Measurements from ENCODE around the gene SLC7A6.

SLC7A6 gene

DNA sequence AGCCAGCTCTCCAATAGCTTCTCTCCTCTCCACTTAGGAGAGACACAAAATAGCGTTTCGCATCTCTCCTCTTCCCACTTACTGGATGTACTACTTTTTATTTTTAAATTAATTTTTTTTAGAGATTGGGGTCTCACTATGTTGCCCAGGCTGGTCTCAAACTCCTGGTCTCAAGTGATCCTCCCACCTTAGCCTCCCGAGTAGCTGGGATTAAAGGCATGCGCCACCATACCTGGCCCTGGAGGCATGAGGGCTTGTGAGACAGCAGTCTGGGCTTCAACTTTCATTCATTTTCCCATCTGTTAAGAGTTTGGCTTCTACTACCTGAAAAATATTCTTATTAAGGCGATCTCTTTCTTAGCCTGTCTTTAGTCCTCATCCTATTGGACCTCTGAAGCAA lies 28.1 kb downstream of the SLC7A6 start:
- TF ChIP-seq CTCF (IDR thresholded peaks at IDR 0.05; ENCODE audit: insufficient read depth, low read depth, low read length, missing control alignments) = no peak
- no peak overlapping the region for H3K4me3 ChIP-seq (ENCODE audit: low read depth, low read length)
- DNase-seq (ENCODE audit: low read depth) = no peak

DNA sequence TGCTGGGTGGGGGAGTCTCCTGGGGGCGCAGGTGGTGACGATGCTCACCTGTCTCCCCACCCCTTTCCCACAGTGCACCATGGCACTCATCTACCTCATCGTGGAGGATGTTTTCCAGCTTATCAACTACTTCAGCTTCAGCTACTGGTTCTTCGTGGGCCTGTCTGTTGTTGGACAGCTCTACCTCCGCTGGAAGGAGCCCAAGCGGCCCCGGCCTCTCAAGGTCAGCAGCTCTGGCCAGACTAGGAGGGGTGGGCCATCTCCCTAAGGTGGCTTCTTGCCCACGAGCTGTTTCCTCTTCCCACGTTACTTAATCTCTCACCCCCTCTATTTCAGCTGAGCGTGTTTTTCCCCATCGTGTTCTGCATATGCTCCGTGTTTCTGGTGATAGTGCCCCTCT lies 32.0 kb downstream of the SLC7A6 start:
- no peak for DNase-seq (ENCODE audit: low read depth)
- TF ChIP-seq CTCF (IDR thresholded peaks at IDR 0.05; ENCODE audit: insufficient read depth, low read depth, low read length, missing control alignments) = no peak
- H3K4me3 ChIP-seq (ENCODE audit: low read depth, low read length) = no peak overlapping the region

- no peak for DNase-seq (ENCODE audit: low read depth)
- no peak overlapping the region for H3K4me3 ChIP-seq (ENCODE audit: low read depth, low read length)
- TF ChIP-seq CTCF (IDR thresholded peaks at IDR 0.05; ENCODE audit: insufficient read depth, low read depth, low read length, missing control alignments) = no peak
Observed at GRCh38 chr16:68296693-68297092, 32.4 kb downstream of the SLC7A6 start.

DNA sequence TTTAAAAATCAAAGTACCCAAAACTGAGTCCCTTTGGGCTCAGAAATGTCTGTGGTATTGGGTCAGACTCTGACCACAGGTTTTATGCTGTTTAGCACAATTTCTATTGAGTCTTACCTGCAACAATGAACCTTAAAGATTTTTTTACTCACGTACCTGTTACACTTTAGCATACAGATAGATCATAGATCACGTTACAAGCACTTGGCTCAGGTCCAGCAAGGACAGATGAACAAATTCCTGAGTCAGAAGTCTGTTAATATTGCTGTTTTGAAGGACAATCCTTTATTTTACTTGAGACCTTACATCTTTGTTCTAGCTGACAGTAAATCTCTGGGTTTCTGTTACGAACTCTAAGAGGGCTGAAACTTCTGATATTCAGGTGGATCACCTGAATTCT lies 33.6 kb downstream of the SLC7A6 start:
- no peak for DNase-seq (ENCODE audit: low read depth)
- TF ChIP-seq CTCF (IDR thresholded peaks at IDR 0.05; ENCODE audit: insufficient read depth, low read depth, low read length, missing control alignments) = no peak
- no peak overlapping the region for H3K4me3 ChIP-seq (ENCODE audit: low read depth, low read length)

DNA sequence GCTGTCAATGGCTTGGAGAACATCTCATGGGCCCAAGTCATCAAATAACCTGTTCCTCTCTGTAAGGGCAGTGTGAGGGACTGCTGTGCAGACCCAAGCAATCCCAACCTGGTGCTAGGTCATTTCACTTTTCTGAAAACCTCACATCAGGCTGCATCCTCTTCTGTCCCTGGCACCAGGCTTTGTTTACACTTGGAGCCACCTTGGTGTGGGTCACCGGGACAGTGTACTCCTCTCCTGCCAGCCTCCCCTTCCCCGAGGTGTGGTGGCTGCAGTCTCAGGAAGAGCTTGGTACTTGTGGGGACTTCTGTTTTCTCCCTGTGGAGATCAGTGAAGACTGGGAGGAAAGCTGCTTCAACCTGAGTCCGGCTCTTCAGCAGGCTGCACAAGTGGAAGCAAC lies 34.0 kb downstream of the SLC7A6 start:
- H3K4me3 ChIP-seq (ENCODE audit: low read depth, low read length) = no peak overlapping the region
- no peak for TF ChIP-seq CTCF (IDR thresholded peaks at IDR 0.05; ENCODE audit: insufficient read depth, low read depth, low read length, missing control alignments)
- DNase-seq (ENCODE audit: low read depth) = no peak

GRCh38 chr16:68298907-68299561 lies 34.7 kb downstream of the SLC7A6 start:
- DNase-seq (ENCODE audit: low read depth) = no peak
- TF ChIP-seq CTCF (IDR thresholded peaks at IDR 0.05; ENCODE audit: insufficient read depth, low read depth, low read length, missing control alignments) = no peak
- H3K4me3 ChIP-seq (ENCODE audit: low read depth, low read length) = no peak overlapping the region
